Liver (tissue), 9 donors: Measurements from ENCODE around the gene SLC12A3. TPM values are rescaled to one million over a fixed set of nuclear protein-coding genes. Genes with fewer than 3 reads are reported as not detected.

Experiments used
- DNase-seq: peaks from one replicate; pipeline ENCODE4 v3.0.0-alpha.2; 2017; ENCODE audit warnings: low spot score
- H3K27ac ChIP-seq, 2 donors: one replicate each; pipeline ENCODE4 v1.7.0; 2013; ENCODE audit warnings: inconsistent platforms in 2 of 2, low read length in 2 of 2, control low read depth in 1 of 2, low read depth in 1 of 2, mild to moderate bottlenecking in 1 of 2
- H3K27me3 ChIP-seq, 4 donors: one replicate each; pipeline versions ENCODE4 v1.6.1 to v1.7.0; 2013; ENCODE audit warnings: low read length in 3 of 4, inconsistent platforms in 1 of 4, mild to moderate bottlenecking in 1 of 4, moderate library complexity in 1 of 4; ENCODE audit not compliant: control insufficient read depth in 4 of 4, insufficient read depth in 4 of 4
- H3K36me3 ChIP-seq, 4 donors: one replicate each; pipeline versions ENCODE4 v1.6.1 to v1.7.0; 2013; ENCODE audit warnings: low read length in 3 of 4, mild to moderate bottlenecking in 3 of 4, low read depth in 1 of 4, moderate library complexity in 1 of 4; ENCODE audit not compliant: control insufficient read depth in 4 of 4, insufficient read depth in 3 of 4
- H3K4me1 ChIP-seq, 4 donors: one replicate each; pipeline versions ENCODE4 v1.6.1 to v1.7.0; 2013; ENCODE audit warnings: low read length in 3 of 4, mild to moderate bottlenecking in 3 of 4, moderate library complexity in 1 of 4; ENCODE audit not compliant: control insufficient read depth in 4 of 4, insufficient read depth in 4 of 4
- H3K4me3 ChIP-seq, 3 donors: one replicate each; pipeline versions ENCODE4 v1.6.1 to v1.7.0; 2013; ENCODE audit warnings: low read length in 3 of 3, control low read depth in 1 of 3, low read depth in 1 of 3, mild to moderate bottlenecking in 1 of 3
- H3K9ac ChIP-seq, 2 donors: one replicate each; pipeline ENCODE4 v1.7.0; 2013; ENCODE audit warnings: low read length in 2 of 2, mild to moderate bottlenecking in 2 of 2, moderate library complexity in 2 of 2, control low read depth in 1 of 2, low read depth in 1 of 2
- H3K9me3 ChIP-seq, 4 donors: one replicate each; pipeline versions ENCODE4 v1.6.1 to v1.7.0; 2013; ENCODE audit warnings: low read length in 3 of 4; ENCODE audit not compliant: control insufficient read depth in 4 of 4
- CTCF ChIP-seq: fragments of 150-350 bp; IDR thresholded peaks from 2 replicates; pipeline ENCODE4 v1.5.1; 2017; ENCODE audit warnings: improper control_type of control experiment, low read depth, low read length; ENCODE audit not compliant: missing input control
- EGR1 ChIP-seq, 2 donors: IDR thresholded peaks; 2 replicates each; pipeline ENCODE4 v1.6.1; 2016 to 2018; ENCODE audit warnings: antibody characterized with exemption in 2 of 2, low read depth in 2 of 2
- FOXA1 ChIP-seq: IDR thresholded peaks from 2 replicates; pipeline ENCODE4 v1.6.1; 2016; ENCODE audit warnings: antibody characterized with exemption
- GABPA ChIP-seq, 2 donors: IDR thresholded peaks in 1 of 2; conservative IDR thresholded peaks in 1 of 2; 2 replicates each; pipeline ENCODE4 v1.6.1; 2016; ENCODE audit warnings: antibody characterized with exemption in 2 of 2, mild to moderate bottlenecking in 1 of 2, moderate library complexity in 1 of 2
- HNF4A ChIP-seq, 2 donors: conservative IDR thresholded peaks; 2 replicates each; pipeline ENCODE4 v1.6.1; 2016; ENCODE audit warnings: antibody characterized with exemption in 2 of 2, mild to moderate bottlenecking in 2 of 2
- HNF4G ChIP-seq: IDR thresholded peaks from 2 replicates; pipeline ENCODE4 v1.6.1; 2016; ENCODE audit warnings: antibody characterized with exemption
- JUND ChIP-seq, 2 donors: IDR thresholded peaks; 2 replicates each; pipeline ENCODE4 v1.6.1; 2016; ENCODE audit warnings: antibody characterized with exemption in 2 of 2
- MAX ChIP-seq: IDR thresholded peaks from 2 replicates; pipeline ENCODE4 v1.6.1; 2016; ENCODE audit warnings: antibody characterized with exemption
- NR2F2 ChIP-seq: IDR thresholded peaks from 2 replicates; pipeline ENCODE4 v1.6.1; 2016; ENCODE audit warnings: antibody characterized with exemption
- RAD21 ChIP-seq, 2 donors: IDR thresholded peaks; 2 replicates each; pipeline ENCODE4 v1.6.1; 2016; ENCODE audit warnings: antibody characterized with exemption in 2 of 2, mild to moderate bottlenecking in 2 of 2
- RXRA ChIP-seq, 2 donors: IDR thresholded peaks; 2 replicates each; pipeline ENCODE4 v1.6.1; 2017 to 2018; ENCODE audit warnings: antibody characterized with exemption in 2 of 2, mild to moderate bottlenecking in 1 of 2
- SP1 ChIP-seq: IDR thresholded peaks from 2 replicates; pipeline ENCODE4 v1.6.1; 2018; ENCODE audit warnings: antibody characterized with exemption, mild to moderate bottlenecking
- TAF1 ChIP-seq: conservative IDR thresholded peaks from 2 replicates; pipeline ENCODE4 v1.6.1; 2016; ENCODE audit warnings: antibody characterized with exemption, mild to moderate bottlenecking
- YY1 ChIP-seq: IDR thresholded peaks from 2 replicates; pipeline ENCODE4 v1.6.1; 2016; ENCODE audit warnings: antibody characterized with exemption, mild to moderate bottlenecking
- WGBS: extraction: QIAGEN DNeasy Blood & Tissue Kit; methylation state at CpG from one replicate; pipeline ENCODE4 v1.1.7; 2013; 5-methylcytosine and 5-hydroxymethylcytosine counted together
- polyA plus RNA-seq, 2 donors: library from polyadenylated mRNA; stranded (reverse) in 1 of 2; unstranded in 1 of 2; fragments of 200-250 nt in 1 of 2; fragments of >200 nt in 1 of 2; fragmentation: Nextera tagmentation in 1 of 2; extraction: Ambion mirVana in 1 of 2; gene quantifications; one replicate each; pipeline versions ENCODE4 v1.2.1 to v1.2.3, GENCODE V29; 2013 to 2015
- total RNA-seq, 2 donors: library from RNA; depleted of rRNA; stranded (reverse); fragments of >200 nt; gene quantifications; one replicate each; pipeline ENCODE4 v1.2.3, GENCODE V29; 2014
- TF ChIP-seq, protein P1 (sequence below): IDR thresholded peaks from 2 replicates; pipeline ENCODE4 v1.6.1; 2016; ENCODE audit warnings: antibody characterized with exemption, mild to moderate bottlenecking
- TF ChIP-seq, protein P2 (sequence below): IDR thresholded peaks from 2 replicates; pipeline ENCODE4 v1.6.1; 2016; ENCODE audit warnings: antibody characterized with exemption
- TF ChIP-seq, protein P3 (sequence below): IDR thresholded peaks from 2 replicates; pipeline ENCODE4 v1.6.1; 2016; ENCODE audit warnings: antibody characterized with exemption
- donor health status: healthy.
- donor health status: healthy.
- donor health status: healthy.
- donor health status: healthy.
- donor health status: healthy.

Gene SLC12A3
- total and polyA plus RNA-seq, 4 donors, result 0.09 TPM; not detected in 3

- Histone ChIP-seq H3K9me3 (no peaks in the 10 kb centered on the region), H3K9ac (no peak overlapping the region), H3K4me3 (no peak overlapping the region), H3K4me1 (no peaks in the 10 kb centered on the region), H3K27me3 (no peaks in the 10 kb centered on the region), H3K36me3 (no peaks in the 10 kb centered on the region), H3K27ac (no peak overlapping the region)
- TF ChIP-seq, protein P1, sequence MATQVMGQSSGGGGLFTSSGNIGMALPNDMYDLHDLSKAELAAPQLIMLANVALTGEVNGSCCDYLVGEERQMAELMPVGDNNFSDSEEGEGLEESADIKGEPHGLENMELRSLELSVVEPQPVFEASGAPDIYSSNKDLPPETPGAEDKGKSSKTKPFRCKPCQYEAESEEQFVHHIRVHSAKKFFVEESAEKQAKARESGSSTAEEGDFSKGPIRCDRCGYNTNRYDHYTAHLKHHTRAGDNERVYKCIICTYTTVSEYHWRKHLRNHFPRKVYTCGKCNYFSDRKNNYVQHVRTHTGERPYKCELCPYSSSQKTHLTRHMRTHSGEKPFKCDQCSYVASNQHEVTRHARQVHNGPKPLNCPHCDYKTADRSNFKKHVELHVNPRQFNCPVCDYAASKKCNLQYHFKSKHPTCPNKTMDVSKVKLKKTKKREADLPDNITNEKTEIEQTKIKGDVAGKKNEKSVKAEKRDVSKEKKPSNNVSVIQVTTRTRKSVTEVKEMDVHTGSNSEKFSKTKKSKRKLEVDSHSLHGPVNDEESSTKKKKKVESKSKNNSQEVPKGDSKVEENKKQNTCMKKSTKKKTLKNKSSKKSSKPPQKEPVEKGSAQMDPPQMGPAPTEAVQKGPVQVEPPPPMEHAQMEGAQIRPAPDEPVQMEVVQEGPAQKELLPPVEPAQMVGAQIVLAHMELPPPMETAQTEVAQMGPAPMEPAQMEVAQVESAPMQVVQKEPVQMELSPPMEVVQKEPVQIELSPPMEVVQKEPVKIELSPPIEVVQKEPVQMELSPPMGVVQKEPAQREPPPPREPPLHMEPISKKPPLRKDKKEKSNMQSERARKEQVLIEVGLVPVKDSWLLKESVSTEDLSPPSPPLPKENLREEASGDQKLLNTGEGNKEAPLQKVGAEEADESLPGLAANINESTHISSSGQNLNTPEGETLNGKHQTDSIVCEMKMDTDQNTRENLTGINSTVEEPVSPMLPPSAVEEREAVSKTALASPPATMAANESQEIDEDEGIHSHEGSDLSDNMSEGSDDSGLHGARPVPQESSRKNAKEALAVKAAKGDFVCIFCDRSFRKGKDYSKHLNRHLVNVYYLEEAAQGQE, result no peak
- TF ChIP-seq EGR1 (IDR thresholded peaks at IDR 0.05; ENCODE audit: low read depth in 2 of 2), result no peak
- TF ChIP-seq YY1, result no peak
- TF ChIP-seq RAD21 (IDR thresholded peaks at IDR 0.05), result peak; percentile 57 to 78
- TF ChIP-seq, protein P2, sequence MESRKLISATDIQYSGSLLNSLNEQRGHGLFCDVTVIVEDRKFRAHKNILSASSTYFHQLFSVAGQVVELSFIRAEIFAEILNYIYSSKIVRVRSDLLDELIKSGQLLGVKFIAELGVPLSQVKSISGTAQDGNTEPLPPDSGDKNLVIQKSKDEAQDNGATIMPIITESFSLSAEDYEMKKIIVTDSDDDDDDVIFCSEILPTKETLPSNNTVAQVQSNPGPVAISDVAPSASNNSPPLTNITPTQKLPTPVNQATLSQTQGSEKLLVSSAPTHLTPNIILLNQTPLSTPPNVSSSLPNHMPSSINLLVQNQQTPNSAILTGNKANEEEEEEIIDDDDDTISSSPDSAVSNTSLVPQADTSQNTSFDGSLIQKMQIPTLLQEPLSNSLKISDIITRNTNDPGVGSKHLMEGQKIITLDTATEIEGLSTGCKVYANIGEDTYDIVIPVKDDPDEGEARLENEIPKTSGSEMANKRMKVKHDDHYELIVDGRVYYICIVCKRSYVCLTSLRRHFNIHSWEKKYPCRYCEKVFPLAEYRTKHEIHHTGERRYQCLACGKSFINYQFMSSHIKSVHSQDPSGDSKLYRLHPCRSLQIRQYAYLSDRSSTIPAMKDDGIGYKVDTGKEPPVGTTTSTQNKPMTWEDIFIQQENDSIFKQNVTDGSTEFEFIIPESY, result no peak
- TF ChIP-seq, protein P3, sequence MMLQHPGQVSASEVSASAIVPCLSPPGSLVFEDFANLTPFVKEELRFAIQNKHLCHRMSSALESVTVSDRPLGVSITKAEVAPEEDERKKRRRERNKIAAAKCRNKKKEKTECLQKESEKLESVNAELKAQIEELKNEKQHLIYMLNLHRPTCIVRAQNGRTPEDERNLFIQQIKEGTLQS, result no peak
- TF ChIP-seq SP1, result no peak
- no peak for TF ChIP-seq FOXA1
- TF ChIP-seq MAX, result no peak
- no peak for TF ChIP-seq NR2F2
- no peak for TF ChIP-seq TAF1
- no peak for TF ChIP-seq HNF4G
- no peak for TF ChIP-seq GABPA (IDR thresholded peaks at IDR 0.05 in 1 of 2, conservative IDR thresholded peaks at IDR 0.05 in 1 of 2)
- no peak for TF ChIP-seq HNF4A (conservative IDR thresholded peaks at IDR 0.05)
- TF ChIP-seq CTCF, result peak; percentile 39
- peak in 1 of 2 donors; percentile 19 for TF ChIP-seq RXRA (IDR thresholded peaks at IDR 0.05)
- no peak for TF ChIP-seq JUND (IDR thresholded peaks at IDR 0.05)
- WGBS, result 81% methylated on average over 24 of the region's 24 CpGs
- DNase-seq, result no peak
Observed at GRCh38 chr16:56869513-56870275, 4.7 kb downstream of the SLC12A3 start.
